GM23338 (cell line): ENCODE measurements around the gene FRMD4A.

ENCODE experiments used
- CREB1 ChIP-seq: fragments of 250-450 bp; sonication (Bioruptor Pico); IDR thresholded peaks from 2 replicates; pipeline ENCODE4 v1.5.0; 2020; ENCODE audit warnings: low read depth, mild to moderate bottlenecking, moderate library complexity
- EZH2 ChIP-seq: fragments of 200-600 bp; sonication (generic); IDR thresholded peaks from one replicate; pipeline ENCODE4 v1.8.0; 2017; ENCODE audit warnings: antibody characterized with exemption, mild to moderate bottlenecking, low read depth; ENCODE audit not compliant: unreplicated experiment
- POLR2AphosphoS5 ChIP-seq: IDR thresholded peaks from 2 replicates; pipeline ENCODE4 v1.6.1; 2016; ENCODE audit warnings: antibody characterized with exemption, low read depth
- TF ChIP-seq, protein P1 (sequence below), 2 experiments: fragments of 200-600 bp in 1 of 2; sonication (generic) in 1 of 2; conservative IDR thresholded peaks; 2 replicates each; pipeline versions ENCODE4 v1.5.1 to v1.6.1; 2016 to 2017; ENCODE audit warnings: antibody characterized with exemption in 2 of 2, low read depth in 2 of 2, mild to moderate bottlenecking in 2 of 2, moderate library complexity in 1 of 2
- TF ChIP-seq, protein P2 (sequence below): IDR thresholded peaks from one replicate; pipeline ENCODE4 v1.6.1; 2018; ENCODE audit warnings: antibody characterized with exemption; ENCODE audit not compliant: unreplicated experiment

DNA sequence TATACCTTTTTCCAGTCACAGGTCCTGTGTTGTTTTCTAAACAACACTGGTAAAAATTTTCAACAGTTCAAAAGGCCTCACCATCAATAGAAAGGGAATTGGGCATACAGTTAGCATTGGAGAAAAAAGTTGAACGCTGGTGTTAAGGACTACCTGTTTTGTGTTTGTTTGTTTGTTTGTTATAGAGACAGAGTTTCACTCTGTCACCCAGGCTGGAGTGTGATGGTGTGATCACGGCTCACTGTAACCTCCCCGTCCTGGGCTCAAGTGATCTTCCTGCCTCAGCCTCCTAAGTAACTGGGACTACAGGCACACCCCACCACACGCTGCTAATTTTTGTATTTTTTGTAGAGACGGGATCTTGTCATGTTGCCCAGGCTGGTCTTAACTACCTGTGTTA is 437.9 kb downstream of the FRMD4A start:
- TF ChIP-seq, protein P1, sequence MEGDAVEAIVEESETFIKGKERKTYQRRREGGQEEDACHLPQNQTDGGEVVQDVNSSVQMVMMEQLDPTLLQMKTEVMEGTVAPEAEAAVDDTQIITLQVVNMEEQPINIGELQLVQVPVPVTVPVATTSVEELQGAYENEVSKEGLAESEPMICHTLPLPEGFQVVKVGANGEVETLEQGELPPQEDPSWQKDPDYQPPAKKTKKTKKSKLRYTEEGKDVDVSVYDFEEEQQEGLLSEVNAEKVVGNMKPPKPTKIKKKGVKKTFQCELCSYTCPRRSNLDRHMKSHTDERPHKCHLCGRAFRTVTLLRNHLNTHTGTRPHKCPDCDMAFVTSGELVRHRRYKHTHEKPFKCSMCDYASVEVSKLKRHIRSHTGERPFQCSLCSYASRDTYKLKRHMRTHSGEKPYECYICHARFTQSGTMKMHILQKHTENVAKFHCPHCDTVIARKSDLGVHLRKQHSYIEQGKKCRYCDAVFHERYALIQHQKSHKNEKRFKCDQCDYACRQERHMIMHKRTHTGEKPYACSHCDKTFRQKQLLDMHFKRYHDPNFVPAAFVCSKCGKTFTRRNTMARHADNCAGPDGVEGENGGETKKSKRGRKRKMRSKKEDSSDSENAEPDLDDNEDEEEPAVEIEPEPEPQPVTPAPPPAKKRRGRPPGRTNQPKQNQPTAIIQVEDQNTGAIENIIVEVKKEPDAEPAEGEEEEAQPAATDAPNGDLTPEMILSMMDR (conservative IDR thresholded peaks at IDR 0.05; ENCODE audit: low read depth in 2 of 2) = no peak
- TF ChIP-seq EZH2 = no peak
- no peak for TF ChIP-seq POLR2AphosphoS5
- TF ChIP-seq, protein P2, sequence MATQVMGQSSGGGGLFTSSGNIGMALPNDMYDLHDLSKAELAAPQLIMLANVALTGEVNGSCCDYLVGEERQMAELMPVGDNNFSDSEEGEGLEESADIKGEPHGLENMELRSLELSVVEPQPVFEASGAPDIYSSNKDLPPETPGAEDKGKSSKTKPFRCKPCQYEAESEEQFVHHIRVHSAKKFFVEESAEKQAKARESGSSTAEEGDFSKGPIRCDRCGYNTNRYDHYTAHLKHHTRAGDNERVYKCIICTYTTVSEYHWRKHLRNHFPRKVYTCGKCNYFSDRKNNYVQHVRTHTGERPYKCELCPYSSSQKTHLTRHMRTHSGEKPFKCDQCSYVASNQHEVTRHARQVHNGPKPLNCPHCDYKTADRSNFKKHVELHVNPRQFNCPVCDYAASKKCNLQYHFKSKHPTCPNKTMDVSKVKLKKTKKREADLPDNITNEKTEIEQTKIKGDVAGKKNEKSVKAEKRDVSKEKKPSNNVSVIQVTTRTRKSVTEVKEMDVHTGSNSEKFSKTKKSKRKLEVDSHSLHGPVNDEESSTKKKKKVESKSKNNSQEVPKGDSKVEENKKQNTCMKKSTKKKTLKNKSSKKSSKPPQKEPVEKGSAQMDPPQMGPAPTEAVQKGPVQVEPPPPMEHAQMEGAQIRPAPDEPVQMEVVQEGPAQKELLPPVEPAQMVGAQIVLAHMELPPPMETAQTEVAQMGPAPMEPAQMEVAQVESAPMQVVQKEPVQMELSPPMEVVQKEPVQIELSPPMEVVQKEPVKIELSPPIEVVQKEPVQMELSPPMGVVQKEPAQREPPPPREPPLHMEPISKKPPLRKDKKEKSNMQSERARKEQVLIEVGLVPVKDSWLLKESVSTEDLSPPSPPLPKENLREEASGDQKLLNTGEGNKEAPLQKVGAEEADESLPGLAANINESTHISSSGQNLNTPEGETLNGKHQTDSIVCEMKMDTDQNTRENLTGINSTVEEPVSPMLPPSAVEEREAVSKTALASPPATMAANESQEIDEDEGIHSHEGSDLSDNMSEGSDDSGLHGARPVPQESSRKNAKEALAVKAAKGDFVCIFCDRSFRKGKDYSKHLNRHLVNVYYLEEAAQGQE = no peak
- no peak for TF ChIP-seq CREB1 (CRISPR knock-in tag)
